K562 (cell line): Measurements from ENCODE around the gene ASCC3. TPM values are rescaled to one million over a fixed set of nuclear protein-coding genes. Genes with fewer than 3 reads are reported as not detected.
A peak's percentile ranks its signal among the peaks of the same experiment; 100 is the strongest.

Experiments used
- CTBP1 ChIP-seq: fragments of 450-650 bp; IDR thresholded peaks from 2 replicates; pipeline ENCODE4 v1.6.1; 2016; ENCODE audit warnings: borderline replicate concordance
- GABPB1 ChIP-seq: sonication (generic); formaldehyde crosslinking; IDR thresholded peaks from 2 replicates; pipeline ENCODE4 v1.8.0; 2022; ENCODE audit warnings: mild to moderate bottlenecking, missing genetic modification reagents
- MAFK ChIP-seq: IDR thresholded peaks from 2 replicates; pipeline ENCODE4 v1.6.1; 2011; ENCODE audit warnings: low read length, improper control_type of control experiment
- OTX1 ChIP-seq: fragments of 450-650 bp; formaldehyde crosslinking; IDR thresholded peaks from 2 replicates; pipeline ENCODE4 v1.4.0; 2022; ENCODE audit warnings: mild to moderate bottlenecking
- PHTF2 ChIP-seq: fragments of 250-450 bp; sonication (Bioruptor Pico); IDR thresholded peaks from 2 replicates; pipeline ENCODE4 v1.5.0; 2021; ENCODE audit warnings: mild to moderate bottlenecking
- SP2 ChIP-seq: IDR thresholded peaks from 2 replicates; pipeline ENCODE4 v1.6.1; 2011; ENCODE audit warnings: mild to moderate bottlenecking, low read depth, low read length, moderate library complexity; ENCODE audit not compliant: poor library complexity, severe bottlenecking; ENCODE audit errors: extremely low read depth
- TCF7 ChIP-seq: sonication (generic); IDR thresholded peaks from 2 replicates; pipeline ENCODE4 v1.6.1; 2016; ENCODE audit warnings: antibody characterized with exemption, borderline replicate concordance
- ZNF668 ChIP-seq: fragments of 250-450 bp; sonication (Bioruptor Pico); IDR thresholded peaks from 2 replicates; pipeline ENCODE4 v1.8.0; 2022; ENCODE audit warnings: mild to moderate bottlenecking, inconsistent platforms
- polyA plus RNA-seq, 8 experiments: library from polyadenylated mRNA; depleted of rRNA in 4 of 8; stranded (reverse) in 5 of 8; unstranded in 3 of 8; fragments of >200 nt; fragmentation: Nextera tagmentation in 2 of 8; fragmentation: Illumina TruSeq in 1 of 8; extraction: Ambion mirVana in 2 of 8; extraction: Trizol in 1 of 8; gene quantifications; 2 replicates each; pipeline versions ENCODE4 v1.2.1 to v1.2.3, GENCODE V29; 2011 to 2014; ENCODE audit warnings: inconsistent platforms in 1 of 8, missing spikeins in 1 of 8
- total RNA-seq, 7 experiments: library from RNA; depleted of rRNA in 6 of 7; stranded (reverse); fragments of >200 nt in 6 of 7; fragmentation: Illumina TruSeq in 2 of 7; extraction: Trizol in 2 of 7; gene quantifications; 2 replicates each; pipeline versions ENCODE4 v1.2.1 to v1.2.3, GENCODE V29; 2011 to 2021; ENCODE audit warnings: low replicate concordance in 1 of 7
- TF ChIP-seq, protein P1 (sequence below): fragments of 200-600 bp; sonication (generic); IDR thresholded peaks from one replicate; pipeline ENCODE4 v1.6.1; 2012; ENCODE audit warnings: mild to moderate bottlenecking, low read depth, low read length, inconsistent platforms
- TF ChIP-seq, protein P2 (sequence below), 2 experiments: fragments of 450-650 bp in 1 of 2; sonication (generic) in 1 of 2; formaldehyde crosslinking; conservative IDR thresholded peaks; 2 replicates each; pipeline versions ENCODE4 v1.4.0 to v1.8.1; 2020 to 2022; ENCODE audit warnings: mild to moderate bottlenecking in 1 of 2, missing genetic modification reagents in 1 of 2
- TF ChIP-seq, protein P3 (sequence below): fragments of 250-450 bp; sonication (Bioruptor Pico); IDR thresholded peaks from 2 replicates; pipeline ENCODE4 v1.8.0; 2021; ENCODE audit warnings: moderate library complexity, mild to moderate bottlenecking, inconsistent platforms

Gene ASCC3
- total and polyA plus RNA-seq, 9 of the 15 experiments (the other 6 are each of a cell fraction or from before 2014, with no cell fraction given), result 16.1 to 56.1 (median 33.9) TPM

DNA sequence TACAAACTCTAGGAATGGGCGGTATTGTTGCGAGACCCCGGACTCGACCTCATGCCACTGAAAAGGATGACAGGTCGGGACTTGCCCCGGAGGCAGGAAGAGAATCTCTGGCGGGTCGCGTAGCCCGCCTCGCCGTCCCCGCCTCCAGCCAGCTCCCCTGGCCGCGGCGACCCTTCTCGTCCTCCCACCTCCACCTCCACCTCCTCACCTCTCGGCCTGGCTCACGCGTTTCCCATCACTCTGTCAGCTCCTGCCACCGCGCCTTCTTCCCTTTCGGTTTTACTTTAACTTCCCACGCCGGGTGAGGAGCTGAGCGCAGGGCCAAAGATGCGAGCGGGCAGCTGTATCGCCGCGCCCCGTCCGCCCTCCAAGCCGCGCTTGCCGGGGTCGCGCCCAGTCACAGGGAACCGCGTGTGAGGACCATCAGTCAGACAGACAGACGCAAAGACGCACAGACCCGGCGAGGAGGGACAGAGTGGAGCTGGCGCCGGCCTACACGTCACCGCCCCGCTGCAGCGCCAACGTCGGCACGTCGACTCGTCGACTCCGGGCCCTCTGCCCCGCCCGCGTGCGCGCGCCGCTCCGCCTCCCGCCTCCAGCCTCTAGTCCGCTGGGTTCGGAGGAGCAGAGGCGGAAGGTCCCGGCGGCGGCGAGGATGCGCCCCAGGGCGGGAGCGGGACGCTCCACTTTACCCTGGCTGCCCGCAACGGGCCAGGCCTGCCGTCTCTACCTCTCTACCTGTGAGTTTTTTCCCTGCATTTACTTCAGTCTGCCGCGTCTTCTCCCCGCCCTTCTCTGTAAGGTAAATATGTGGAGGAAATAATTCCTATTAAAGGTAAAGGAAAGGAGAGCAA lies at the start of gene ASCC3 (continued):
- TF ChIP-seq, protein P1, sequence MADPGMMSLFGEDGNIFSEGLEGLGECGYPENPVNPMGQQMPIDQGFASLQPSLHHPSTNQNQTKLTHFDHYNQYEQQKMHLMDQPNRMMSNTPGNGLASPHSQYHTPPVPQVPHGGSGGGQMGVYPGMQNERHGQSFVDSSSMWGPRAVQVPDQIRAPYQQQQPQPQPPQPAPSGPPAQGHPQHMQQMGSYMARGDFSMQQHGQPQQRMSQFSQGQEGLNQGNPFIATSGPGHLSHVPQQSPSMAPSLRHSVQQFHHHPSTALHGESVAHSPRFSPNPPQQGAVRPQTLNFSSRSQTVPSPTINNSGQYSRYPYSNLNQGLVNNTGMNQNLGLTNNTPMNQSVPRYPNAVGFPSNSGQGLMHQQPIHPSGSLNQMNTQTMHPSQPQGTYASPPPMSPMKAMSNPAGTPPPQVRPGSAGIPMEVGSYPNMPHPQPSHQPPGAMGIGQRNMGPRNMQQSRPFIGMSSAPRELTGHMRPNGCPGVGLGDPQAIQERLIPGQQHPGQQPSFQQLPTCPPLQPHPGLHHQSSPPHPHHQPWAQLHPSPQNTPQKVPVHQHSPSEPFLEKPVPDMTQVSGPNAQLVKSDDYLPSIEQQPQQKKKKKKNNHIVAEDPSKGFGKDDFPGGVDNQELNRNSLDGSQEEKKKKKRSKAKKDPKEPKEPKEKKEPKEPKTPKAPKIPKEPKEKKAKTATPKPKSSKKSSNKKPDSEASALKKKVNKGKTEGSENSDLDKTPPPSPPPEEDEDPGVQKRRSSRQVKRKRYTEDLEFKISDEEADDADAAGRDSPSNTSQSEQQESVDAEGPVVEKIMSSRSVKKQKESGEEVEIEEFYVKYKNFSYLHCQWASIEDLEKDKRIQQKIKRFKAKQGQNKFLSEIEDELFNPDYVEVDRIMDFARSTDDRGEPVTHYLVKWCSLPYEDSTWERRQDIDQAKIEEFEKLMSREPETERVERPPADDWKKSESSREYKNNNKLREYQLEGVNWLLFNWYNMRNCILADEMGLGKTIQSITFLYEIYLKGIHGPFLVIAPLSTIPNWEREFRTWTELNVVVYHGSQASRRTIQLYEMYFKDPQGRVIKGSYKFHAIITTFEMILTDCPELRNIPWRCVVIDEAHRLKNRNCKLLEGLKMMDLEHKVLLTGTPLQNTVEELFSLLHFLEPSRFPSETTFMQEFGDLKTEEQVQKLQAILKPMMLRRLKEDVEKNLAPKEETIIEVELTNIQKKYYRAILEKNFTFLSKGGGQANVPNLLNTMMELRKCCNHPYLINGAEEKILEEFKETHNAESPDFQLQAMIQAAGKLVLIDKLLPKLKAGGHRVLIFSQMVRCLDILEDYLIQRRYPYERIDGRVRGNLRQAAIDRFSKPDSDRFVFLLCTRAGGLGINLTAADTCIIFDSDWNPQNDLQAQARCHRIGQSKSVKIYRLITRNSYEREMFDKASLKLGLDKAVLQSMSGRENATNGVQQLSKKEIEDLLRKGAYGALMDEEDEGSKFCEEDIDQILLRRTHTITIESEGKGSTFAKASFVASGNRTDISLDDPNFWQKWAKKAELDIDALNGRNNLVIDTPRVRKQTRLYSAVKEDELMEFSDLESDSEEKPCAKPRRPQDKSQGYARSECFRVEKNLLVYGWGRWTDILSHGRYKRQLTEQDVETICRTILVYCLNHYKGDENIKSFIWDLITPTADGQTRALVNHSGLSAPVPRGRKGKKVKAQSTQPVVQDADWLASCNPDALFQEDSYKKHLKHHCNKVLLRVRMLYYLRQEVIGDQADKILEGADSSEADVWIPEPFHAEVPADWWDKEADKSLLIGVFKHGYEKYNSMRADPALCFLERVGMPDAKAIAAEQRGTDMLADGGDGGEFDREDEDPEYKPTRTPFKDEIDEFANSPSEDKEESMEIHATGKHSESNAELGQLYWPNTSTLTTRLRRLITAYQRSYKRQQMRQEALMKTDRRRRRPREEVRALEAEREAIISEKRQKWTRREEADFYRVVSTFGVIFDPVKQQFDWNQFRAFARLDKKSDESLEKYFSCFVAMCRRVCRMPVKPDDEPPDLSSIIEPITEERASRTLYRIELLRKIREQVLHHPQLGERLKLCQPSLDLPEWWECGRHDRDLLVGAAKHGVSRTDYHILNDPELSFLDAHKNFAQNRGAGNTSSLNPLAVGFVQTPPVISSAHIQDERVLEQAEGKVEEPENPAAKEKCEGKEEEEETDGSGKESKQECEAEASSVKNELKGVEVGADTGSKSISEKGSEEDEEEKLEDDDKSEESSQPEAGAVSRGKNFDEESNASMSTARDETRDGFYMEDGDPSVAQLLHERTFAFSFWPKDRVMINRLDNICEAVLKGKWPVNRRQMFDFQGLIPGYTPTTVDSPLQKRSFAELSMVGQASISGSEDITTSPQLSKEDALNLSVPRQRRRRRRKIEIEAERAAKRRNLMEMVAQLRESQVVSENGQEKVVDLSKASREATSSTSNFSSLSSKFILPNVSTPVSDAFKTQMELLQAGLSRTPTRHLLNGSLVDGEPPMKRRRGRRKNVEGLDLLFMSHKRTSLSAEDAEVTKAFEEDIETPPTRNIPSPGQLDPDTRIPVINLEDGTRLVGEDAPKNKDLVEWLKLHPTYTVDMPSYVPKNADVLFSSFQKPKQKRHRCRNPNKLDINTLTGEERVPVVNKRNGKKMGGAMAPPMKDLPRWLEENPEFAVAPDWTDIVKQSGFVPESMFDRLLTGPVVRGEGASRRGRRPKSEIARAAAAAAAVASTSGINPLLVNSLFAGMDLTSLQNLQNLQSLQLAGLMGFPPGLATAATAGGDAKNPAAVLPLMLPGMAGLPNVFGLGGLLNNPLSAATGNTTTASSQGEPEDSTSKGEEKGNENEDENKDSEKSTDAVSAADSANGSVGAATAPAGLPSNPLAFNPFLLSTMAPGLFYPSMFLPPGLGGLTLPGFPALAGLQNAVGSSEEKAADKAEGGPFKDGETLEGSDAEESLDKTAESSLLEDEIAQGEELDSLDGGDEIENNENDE, result no peak
- TF ChIP-seq TCF7 (no peak), CTBP1 (peak; percentile 94), ZNF668 (CRISPR knock-in tag) (no peak), MAFK (no peak), OTX1 (CRISPR knock-in tag) (no peak), PHTF2 (no peak), GABPB1 (CRISPR knock-in tag) (peak; percentile 71; the same call in 1 of the 2 replicates), SP2 (no peak)
- TF ChIP-seq, protein P2, sequence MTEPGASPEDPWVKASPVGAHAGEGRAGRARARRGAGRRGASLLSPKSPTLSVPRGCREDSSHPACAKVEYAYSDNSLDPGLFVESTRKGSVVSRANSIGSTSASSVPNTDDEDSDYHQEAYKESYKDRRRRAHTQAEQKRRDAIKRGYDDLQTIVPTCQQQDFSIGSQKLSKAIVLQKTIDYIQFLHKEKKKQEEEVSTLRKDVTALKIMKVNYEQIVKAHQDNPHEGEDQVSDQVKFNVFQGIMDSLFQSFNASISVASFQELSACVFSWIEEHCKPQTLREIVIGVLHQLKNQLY (CRISPR knock-in tag; conservative IDR thresholded peaks at IDR 0.05), result no peak
- TF ChIP-seq, protein P3, sequence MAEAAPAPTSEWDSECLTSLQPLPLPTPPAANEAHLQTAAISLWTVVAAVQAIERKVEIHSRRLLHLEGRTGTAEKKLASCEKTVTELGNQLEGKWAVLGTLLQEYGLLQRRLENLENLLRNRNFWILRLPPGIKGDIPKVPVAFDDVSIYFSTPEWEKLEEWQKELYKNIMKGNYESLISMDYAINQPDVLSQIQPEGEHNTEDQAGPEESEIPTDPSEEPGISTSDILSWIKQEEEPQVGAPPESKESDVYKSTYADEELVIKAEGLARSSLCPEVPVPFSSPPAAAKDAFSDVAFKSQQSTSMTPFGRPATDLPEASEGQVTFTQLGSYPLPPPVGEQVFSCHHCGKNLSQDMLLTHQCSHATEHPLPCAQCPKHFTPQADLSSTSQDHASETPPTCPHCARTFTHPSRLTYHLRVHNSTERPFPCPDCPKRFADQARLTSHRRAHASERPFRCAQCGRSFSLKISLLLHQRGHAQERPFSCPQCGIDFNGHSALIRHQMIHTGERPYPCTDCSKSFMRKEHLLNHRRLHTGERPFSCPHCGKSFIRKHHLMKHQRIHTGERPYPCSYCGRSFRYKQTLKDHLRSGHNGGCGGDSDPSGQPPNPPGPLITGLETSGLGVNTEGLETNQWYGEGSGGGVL, result no peak
